GM12874 (cell line): Measurements from ENCODE around the gene BRME1.

Experiments
- CTCF ChIP-seq: IDR thresholded peaks from 2 replicates; pipeline ENCODE4 v1.5.1; 2011; ENCODE audit warnings: low read depth, mild to moderate bottlenecking, control low read depth, low read length, moderate library complexity; ENCODE audit not compliant: insufficient read depth

BRME1 gene

GRCh38 chr19:13870873-13871272 is 35.0 kb downstream of the BRME1 start:
- TF ChIP-seq CTCF, result no peak

GRCh38 chr19:13869281-13869680 is 36.6 kb downstream of the BRME1 start:
- TF ChIP-seq CTCF, result no peak

GRCh38 chr19:13868663-13869062 is 37.3 kb downstream of the BRME1 start:
- no peak for TF ChIP-seq CTCF

GRCh38 chr19:13866463-13867046 is 39.4 kb downstream of the BRME1 start:
- TF ChIP-seq CTCF, result no peak

GRCh38 chr19:13865571-13866462 is 40.1 kb downstream of the BRME1 start:
- no peak for TF ChIP-seq CTCF

GRCh38 chr19:13864667-13865570 is 41.0 kb downstream of the BRME1 start:
- no peak for TF ChIP-seq CTCF
